GM12892 (cell line): Measurements from ENCODE around the gene MCM3AP.

Source experiments
- POLR2AphosphoS5 ChIP-seq: IDR thresholded peaks from 2 replicates; pipeline ENCODE4 v1.6.1; 2011; ENCODE audit warnings: low read depth, low read length, control low read depth
- TAF1 ChIP-seq: IDR thresholded peaks from 2 replicates; pipeline ENCODE4 v1.6.1; 2011; ENCODE audit warnings: low read depth, mild to moderate bottlenecking, control low read depth, low read length, borderline replicate concordance

GRCh38 chr21:46255166-46255565 lies 30.2 kb downstream of the MCM3AP start:
- TF ChIP-seq POLR2AphosphoS5 (no peak), TAF1 (no peak)
